Activated CD4-positive, CD25-positive, alpha-beta regulatory T cell treated with anti-CD3 and anti-CD28 coated beads, Interleukin-2, amount 50 U/mL, for 24 hours (primary cell): Measurements from ENCODE around the gene DHX38.

Experiments used
- ATAC-seq, 2 donors: fragments of 150-1000 bp; cut with Tn5 transposase; one replicate each; pipeline ENCODE4 v1.10.0; 2021; ENCODE audit warnings: mild to moderate bottlenecking in 1 of 2, moderate library complexity in 1 of 2

DHX38 gene

DNA sequence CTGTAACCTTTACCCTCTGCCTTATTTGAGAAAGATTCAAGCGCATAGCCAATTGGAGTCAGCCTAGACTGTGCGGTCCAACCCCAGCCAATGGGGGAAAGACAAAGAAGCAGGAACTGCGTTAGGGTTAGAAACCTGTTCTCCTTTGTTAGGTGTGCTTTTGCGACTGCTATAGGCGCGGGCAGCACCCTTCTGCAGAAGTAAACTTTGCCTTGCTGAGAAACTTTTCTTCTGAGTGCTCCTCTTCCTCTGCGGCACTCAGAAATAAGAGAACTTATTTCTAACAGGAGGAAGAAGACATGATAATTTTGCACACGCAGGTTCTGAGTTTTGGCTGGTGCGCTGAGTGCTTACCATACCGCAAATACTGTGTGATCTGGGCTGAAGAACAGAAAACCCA, 9.2 kb upstream of the DHX38 start:
- ATAC-seq = no peak

DNA sequence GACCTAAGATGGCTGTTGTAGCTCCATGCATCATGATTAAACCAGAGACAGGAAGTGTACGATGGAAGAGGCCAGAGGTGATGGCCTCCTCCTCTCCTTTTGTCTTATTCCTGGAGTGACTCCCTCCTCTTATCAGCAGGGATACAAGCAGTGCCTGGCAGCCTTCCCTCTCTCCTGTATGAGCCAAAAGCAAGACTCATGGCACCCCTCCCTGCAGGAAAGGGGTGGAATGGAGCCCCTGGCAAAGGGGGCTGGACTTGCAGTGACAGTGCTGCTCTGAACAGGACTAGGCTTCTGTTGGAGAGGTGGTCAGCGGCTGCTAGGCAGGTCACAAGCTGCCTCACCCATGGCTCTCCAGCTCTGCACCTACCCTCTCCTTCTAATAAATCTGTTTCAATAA, 8.6 kb upstream of the DHX38 start:
- ATAC-seq = no peak

DNA sequence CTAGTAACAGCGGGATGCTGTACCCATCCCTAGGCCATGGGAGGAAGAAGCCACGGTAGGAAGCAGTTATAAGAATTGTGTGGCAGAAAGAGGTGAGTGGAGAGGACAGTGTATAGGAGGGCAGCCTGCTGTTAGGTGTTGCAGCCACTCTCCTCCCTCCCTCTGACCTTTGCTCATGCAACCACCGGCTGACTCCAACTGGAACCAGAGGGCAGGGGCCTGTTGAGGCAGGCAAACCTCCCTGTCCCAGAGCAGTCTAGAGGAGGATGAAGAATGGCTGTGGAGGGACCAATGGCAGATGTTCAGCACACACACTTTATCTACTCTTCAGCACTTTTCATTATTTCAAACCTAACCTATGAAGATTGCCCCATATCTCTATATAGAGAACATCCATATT, 2.4 kb upstream of the DHX38 start:
- ATAC-seq = no peak

DNA sequence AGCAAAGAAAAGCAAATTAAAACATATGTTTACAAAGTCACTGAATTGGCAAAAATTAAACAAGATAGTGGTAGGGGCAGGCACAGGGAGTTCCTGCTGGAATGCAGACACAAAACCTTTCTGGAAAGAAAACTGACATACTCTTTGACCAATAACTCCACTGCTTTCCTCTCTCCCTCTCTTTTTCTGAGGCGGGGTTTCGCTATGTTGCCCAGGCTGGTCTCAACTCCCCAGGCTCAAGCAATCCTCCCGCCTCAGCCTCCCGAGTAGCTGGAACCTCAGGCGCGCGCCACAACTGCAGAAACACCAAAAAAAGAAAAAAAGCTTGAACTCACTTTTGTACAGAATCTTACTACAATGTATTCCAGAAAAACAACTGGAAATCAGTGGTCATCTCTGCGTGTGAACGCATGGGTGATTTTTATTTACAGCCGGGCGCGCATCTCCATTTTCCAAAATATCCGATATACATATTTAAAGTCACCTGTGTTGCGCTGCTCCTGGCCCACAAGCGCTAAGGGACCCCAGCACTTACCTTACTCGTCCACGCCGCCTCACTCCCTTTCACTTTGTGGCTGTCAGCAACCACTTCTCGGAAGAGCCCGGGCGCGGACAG, 707 bp upstream of the DHX38 start:
- no peak for ATAC-seq

DNA sequence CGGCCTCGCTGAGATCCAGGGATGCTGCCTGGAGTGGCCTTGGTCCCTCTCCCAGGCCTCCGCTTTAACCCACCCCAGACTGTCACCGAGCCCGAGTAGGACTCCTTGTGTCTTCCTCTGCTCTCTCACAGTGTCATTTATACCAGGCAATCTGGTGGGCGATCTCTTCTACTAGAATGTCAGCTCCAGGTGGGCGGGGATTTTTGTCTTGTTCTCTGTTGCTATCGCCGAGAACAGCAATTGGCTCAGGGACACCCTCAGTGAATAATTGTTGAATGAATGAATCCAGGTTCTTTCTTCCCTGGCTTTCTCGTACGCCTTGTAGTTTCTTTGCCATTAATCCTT, 591 bp downstream of the DHX38 start:
- peak in 1 of 2 donors; percentile 1 for ATAC-seq

DNA sequence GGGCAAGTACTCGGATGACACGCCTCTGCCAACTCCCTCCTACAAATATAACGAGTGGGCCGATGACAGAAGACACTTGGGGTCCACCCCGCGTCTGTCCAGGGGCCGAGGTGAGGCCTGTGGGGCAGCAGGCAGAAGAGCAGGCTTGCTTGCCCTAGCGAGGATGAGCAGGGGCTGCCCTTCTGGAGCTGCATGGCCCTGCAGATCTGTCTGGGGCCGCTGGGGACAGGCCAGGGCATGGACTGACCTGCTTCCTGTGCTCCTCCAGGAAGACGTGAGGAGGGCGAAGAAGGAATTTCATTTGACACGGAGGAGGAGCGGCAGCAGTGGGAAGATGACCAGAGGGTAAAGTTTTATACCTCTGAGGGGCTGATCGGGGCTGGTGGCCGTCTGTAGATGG, 5.3 kb downstream of the DHX38 start:
- no peak for ATAC-seq

DNA sequence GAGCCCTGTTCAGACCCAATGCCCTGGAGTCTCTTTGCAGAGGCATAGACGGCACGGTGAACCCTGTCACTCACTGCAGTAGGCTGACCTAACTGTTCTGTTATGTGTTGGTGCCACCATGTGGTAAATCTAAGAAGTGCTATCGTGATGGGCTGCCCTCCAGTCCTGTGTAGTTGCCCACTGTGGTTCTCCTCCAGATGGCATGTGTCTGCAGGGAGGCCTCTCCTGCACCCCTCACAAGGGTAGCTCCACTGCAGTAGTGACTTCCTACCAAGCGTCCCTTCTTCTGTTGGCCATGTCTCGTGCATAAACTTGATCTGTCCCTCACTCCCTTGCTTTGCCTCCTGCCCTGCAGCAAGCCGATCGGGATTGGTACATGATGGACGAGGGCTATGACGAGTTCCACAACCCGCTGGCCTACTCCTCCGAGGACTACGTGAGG, 5.8 kb downstream of the DHX38 start:
- peak; percentile 78 to 92 for ATAC-seq

DNA sequence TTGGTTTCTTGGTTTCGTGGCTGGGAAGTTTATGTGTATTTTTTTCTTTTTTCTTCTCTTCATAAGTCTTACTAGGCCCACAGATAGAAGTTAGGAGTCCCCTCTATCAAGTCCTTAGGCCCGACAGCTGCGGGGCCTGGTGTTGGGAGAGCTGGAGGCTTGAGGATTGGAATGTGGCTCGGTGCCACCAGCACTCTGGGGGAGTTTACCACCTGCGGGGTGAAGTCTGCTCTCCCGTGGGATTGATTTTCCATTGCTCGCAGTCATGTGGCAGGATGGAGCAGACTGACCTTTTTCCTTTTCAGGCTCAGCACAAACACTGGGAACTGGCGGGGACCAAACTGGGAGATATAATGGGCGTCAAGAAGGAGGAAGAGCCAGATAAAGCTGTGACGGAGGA, 7.5 kb downstream of the DHX38 start:
- no peak for ATAC-seq

DNA sequence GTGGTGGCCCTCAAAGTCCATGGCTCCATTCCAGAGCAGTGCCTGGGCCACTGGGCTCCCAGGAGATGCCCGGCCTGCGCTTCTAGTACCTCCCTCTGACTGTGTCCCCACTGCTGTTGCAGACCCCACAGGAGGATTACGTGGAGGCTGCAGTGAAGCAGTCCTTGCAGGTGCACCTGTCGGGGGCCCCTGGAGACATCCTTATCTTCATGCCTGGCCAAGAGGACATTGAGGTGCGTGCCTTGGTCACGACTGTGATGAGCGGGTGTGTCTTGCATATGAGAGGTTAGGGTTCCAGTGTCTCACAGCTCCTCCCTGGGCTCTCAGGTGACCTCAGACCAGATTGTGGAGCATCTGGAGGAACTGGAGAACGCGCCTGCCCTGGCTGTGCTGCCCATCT, 11.3 kb downstream of the DHX38 start:
- ATAC-seq = no peak

DNA sequence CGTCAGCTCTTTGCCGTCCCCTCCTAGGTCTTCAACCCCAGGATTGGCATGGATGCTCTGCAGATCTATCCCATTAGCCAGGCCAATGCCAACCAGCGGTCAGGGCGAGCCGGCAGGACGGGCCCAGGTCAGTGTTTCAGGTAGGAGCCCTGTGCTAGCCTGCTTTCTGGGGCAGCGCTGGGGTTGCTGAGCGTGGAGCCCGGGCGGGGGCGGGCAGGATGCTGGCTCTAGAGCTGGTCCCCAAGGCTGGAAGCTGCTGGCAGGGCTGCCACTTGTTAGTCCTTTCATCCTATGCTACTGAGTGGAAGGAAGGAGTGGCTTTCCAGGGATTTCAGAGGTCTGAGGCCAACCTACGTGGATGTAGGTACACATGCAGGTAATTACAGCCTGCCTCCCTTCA, 12.3 kb downstream of the DHX38 start:
- ATAC-seq = no peak

DNA sequence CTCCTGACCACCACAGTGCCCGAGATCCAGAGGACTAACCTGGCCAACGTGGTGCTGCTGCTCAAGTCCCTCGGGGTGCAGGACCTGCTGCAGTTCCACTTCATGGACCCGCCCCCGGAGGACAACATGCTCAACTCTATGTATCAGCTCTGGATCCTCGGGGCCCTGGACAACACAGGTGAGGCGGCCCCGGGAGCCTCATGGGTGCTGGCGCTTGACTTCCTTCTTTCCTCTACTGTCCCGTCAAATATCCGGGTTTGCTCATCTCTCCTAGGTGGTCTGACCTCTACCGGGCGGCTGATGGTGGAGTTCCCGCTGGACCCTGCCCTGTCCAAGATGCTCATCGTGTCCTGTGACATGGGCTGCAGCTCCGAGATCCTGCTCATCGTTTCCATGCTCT, 13.7 kb downstream of the DHX38 start:
- no peak for ATAC-seq

DNA sequence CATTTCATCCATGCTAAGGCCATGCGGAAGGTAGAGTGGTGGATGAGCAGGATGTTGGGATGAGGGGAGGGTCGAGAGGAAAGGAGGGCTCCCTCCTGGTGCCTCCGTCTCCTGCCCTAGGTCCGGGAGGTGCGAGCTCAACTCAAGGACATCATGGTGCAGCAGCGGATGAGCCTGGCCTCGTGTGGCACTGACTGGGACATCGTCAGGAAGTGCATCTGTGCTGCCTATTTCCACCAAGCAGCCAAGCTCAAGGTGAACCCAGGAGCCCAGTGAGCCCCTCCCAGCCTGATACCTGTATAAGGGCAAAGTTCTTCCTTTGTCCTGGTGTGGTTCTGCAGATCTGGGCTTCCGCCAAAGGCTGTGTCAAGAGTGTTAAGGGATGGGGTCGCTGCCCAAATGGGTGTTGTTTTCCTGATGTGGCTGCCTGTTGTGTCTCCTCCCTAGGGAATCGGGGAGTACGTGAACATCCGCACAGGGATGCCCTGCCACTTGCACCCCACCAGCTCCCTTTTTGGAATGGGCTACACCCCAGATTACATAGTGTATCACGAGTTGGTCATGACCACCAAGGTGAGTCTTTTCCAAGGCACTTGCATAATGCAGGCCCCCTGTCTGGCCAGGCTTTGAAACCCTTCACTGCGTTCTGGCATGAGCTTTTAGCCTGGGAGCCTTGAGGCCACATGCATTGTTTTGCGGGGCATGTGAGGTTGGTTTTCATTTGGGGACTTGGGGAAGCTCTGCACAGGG, 14.9 kb downstream of the DHX38 start:
- ATAC-seq = no peak

DNA sequence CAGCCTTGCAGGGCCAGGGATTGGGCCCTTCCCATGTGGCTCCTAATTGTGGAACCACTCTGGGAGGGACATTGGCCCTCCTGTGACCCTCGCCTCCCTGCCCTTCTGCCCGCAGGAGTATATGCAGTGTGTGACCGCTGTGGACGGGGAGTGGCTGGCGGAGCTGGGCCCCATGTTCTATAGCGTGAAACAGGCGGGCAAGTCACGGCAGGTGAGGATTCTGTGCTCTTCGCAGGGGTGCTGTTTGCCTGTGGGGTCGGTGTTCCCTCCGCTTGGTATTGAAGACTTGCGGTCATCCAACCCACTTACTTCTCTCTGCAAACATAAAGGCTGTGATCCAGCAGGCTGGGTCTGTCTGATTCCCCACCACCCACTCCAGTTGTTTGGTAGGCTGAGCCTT, 15.7 kb downstream of the DHX38 start:
- no peak for ATAC-seq

DNA sequence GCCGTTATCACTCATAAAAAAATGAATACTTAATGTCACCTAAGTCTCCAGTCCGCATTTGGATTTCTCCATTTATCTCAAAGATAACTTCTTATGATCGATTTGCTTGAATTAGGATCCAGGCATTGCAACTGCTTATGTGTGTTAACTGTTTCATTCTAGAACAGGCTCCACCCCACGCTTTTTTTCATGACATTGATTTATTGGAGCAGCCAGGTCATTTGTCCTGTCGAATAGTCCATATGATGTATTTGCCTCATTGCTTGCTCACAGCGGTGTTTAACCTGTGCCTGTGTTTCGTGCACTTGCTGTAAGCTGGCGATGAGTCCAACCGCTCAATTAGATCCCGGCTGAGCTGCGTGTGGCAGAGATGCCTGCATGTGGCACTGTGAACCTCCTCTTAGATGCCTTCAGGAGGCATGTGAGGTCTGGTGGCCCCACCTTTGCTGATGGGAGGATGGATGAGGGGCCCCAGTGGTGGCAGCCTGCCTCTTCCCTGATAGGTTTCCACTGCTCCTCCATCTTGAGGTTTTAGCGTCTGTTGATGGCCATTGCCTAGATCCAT, 16.4 kb downstream of the DHX38 start:
- ATAC-seq = no peak

DNA sequence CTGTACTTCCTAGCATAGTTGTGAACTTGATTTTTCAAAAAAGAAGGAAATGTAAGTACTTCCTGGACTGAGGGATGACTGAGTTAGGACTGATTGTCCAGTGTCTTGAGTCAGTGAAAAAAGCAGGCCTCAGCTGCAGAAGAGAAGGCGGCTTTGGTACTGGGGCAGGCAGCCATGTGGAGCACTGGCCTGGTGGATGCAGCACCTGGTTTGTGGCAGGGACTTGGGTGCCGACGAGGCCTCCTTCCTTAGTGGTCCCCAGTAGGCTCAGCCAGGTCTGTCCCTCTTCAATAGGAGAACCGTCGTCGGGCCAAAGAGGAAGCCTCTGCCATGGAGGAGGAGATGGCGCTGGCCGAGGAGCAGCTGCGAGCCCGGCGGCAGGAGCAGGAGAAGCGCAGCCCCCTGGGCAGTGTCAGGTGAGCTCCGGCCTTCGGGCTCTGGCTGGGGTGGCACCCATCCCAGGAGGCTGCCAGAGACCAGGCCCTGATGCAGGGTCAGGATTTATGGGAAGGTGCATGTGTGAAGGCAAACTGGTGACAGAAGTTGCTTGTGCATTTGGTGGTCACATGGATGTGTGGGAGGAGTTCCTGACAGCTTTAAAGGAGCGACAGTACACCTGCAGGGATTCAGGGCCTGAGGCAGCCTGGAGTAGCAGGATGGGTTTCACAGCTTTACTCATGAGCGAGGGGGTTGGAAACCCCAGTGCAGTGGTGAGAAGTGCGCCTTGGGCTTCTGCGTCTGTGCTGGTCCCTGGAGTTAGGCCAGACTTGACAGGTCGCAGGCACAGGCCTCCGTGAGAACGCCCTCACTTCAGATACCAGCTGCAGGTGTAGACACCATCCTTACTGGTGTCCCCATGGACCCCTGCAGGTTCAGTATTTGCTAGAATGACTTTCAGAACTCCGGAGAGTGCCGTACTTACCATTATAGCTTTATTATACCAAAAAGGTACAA, 17.3 kb downstream of the DHX38 start:
- ATAC-seq = no peak

DNA sequence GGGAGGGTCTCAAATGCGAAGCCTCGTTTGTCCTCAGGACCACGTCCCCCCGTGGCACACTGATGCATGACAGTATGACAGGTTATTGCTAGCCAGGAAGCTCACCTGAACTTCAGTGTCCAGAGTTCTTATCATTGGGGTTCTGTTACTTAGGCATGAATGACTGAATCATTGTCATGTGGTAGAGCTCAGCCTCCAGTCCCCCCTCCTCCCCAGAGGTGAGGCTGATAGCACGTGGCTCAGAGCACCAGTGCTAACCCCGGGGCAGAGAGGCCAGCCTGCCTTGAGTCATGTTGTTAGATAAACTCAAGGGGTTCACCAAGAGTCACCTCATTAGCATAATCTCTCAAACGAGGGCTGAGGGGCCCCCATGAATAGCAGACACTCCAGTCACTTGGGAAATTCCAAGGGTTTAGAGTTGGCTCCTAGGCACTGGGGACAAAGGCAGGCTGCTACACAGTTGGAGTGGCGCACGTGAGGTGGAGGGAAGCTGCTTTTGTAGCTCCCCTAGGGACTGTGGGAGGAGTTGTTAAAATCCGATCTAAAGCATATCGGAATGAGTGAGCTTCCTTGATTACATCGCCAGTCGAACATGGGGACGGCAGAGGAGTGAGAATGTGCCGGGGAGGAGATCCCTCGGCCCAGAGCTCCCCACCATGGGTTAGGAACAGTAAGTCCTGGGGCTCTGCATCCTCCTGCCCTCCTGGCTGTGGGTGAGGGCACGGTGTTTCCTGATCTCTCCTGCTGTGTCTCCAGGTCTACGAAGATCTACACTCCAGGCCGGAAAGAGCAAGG, 18.2 kb downstream of the DHX38 start:
- no peak for ATAC-seq

DNA sequence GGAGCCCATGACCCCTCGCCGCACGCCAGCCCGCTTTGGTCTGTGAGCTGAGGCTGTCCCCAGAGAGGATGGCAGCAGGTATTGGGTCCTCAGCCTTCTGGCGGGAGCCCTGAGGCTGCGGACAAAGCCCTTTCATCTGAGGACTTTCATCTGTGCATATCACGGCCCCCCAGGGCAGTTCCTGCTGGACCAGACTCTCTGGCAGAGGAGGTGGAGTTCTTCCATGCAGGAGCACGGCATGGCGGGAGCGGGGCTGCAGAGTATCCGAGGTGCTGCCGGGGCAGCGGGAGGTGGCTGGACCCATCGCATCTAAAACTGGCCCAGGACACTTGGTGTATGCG, 18.8 kb downstream of the DHX38 start:
- ATAC-seq = no peak

DNA sequence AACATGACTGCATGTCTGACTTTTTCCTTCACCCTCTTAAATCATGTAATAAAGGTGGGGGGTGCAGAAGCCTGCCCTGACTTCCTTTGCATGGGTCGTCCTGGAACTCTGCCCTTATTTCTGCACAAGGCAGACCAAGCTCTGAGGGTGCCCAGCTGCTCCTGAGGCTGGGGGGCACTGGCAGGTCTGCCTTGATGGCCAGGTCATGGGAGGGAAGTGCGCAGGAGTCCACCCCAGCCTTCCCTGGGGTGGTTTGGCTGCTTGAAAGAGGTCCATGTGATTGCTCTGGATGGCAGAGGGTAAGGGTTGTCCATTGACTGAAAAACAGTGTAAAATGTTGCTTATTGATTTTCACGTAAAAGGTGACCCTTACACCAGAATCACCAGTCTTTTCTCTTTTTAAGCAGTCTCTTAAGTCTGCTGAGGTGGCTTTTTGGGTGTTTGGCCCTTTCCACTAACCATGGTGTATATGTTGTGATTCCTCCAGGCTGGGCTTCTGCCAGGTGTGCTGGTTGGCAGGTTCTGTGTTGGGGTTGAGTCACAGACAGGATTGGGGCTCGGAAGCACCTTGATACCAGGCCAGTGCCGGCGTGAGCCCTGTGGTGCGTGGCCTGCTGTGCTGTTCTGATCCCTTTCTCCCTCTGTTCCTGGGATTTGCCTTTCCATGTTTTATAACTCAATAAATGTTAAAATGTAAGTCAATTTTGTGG, 19.4 kb downstream of the DHX38 start:
- ATAC-seq = no peak

DNA sequence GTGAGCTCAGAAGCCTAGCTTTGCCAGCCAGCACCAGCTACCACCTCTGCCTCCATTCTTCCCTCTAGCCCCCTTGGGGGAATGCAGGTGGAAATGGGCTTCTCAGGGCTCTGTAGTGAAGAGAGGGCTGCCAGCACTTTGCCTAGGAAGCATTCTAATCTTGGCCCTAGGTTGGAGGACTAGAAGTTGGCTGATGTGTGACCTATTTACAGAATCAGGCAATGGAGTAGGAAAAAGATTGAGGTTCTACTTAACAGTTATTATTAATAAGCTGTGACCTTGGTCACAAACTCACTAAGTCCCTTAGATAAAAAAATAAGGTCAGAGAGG, 19.9 kb downstream of the DHX38 start:
- no peak for ATAC-seq

DNA sequence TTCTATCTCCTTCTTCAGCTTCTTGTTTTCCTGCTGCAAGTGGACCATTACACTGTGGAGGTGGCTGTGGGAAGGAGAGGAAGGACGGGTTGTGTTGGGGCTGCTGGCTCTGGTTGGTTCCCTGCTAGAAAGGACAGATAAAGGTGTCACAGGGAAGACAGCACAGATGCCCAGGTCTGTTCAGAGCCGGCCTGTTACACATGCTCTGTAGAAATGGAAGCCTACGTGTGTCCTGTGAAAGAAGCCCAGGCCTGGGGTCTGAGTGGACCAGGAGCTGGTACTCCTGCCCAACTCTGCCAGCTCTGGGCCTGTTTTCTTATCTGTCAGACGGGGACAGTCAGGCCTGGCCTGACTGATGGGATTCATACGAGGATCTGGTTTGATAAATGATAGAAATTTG, 26.4 kb downstream of the DHX38 start:
- no peak for ATAC-seq

DNA sequence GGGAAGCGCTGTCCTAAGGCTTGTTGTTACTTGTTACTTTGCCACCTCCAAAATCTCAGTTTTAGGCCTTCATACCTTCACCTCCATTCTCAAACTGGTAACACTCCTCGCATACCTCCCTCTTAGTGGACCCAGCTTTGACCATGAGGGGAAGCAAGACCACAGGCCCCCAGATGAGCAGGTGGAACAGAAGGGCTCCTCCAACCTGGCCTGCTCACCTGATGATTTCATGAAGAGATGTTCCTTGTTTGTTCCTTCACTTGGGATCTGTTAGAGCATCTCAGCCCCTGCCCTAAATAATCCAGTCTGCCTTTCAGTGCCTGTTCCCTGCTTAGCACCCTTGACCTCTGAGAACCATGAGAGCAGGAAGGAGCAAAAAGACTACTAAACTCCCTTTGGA, 28.7 kb downstream of the DHX38 start:
- ATAC-seq = no peak

DNA sequence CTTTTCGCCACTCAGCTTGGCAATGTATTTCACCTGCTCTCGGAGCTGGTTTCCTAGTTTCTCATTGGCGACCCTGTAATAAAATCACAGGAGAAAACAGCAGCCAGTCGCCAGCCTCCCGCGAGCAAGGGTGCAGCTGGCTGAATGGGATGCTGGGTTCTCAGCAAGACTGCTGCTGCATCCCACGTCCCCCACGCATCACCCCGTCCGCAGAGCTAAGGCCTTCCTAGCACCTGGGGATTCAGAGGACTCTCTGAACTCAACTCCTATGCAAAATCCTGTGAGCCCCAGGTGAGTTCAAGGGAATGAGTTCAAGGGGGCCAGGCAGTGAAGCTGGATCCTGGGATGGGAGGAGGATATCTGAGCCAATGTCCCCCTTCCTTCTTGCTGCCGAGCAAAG, 29.3 kb downstream of the DHX38 start:
- ATAC-seq = no peak
